Superior temporal gyrus (tissue), 1 donor: ENCODE data around the gene TMEM62.
A peak's percentile ranks its signal among the peaks of the same experiment; 100 is the strongest.
"Not testable (repeated sequence)": the region's sequence is repeated elsewhere in the genome, so short reads cannot be mapped to it uniquely, and the experiment has no call there.

Experiments used
- DNase-seq: peaks from one replicate; pipeline ENCODE4 v3.0.0-alpha.2; 2016; ENCODE audit errors: extremely low spot score

TMEM62 gene

DNA sequence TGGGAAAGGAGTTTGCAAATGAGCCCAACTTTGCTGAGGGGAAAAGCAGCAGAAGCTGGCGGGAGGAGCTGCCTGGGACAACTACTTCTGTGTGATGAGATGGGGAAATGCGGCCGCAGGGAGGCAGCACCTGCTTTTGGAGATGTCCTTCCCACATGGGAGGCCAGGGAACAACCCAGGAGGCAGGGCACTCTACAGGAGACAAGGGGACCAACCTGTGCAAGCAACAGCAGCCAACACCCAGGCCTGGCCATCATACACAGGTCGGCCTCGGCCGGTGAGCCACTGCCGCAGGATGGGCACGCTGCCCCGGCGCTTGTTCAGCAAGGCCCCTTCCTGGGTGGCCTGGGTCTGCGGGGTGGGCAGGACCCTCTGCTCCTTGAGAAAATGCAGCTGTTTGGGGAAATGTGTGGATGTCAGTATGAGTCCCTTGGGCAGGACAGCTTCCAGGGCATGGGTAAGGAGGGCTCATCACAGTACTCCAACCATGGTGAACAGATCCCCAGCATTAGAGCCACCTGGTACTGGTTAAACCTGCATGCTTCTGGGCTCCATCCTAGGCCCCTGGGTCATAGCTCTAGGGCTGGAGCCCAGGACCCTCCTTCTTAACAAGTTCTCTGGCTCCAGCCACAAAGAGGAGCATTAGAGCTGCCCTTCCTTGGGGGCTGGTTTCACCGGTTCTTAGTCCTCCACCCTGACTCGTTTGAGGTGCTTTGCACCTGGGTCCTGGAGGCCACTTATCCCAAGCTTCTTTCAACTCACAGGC, 75.9 kb downstream of the TMEM62 start:
- DNase-seq = no peak

DNA sequence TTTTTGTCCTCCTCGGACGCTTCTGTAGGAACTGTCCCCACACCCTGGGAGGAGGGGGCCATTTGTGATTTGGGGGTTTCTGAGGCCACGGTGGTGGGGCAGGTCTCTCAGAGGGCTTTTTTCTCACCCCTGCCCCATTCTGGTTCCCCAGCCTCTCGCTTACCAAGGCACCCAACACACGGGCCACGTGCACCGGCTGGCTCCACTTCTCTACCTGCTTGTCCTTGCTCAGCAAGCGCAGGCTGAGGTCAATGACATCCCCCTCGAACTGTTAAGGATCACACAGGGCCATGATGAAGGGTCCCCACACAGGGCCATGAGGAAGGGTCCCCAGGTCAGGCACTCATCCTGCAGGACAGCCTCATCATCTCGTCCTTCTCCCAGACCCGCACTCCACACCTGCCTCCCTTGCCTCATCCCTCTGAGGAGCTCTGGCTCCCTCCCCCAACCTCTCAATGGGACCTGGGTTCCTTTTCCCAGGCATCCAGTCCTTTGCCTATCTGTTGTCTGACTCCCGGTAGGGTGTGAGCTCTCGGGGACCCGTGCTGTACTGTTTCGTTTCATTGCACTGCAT, 76.9 kb downstream of the TMEM62 start:
- DNase-seq = no peak

DNA sequence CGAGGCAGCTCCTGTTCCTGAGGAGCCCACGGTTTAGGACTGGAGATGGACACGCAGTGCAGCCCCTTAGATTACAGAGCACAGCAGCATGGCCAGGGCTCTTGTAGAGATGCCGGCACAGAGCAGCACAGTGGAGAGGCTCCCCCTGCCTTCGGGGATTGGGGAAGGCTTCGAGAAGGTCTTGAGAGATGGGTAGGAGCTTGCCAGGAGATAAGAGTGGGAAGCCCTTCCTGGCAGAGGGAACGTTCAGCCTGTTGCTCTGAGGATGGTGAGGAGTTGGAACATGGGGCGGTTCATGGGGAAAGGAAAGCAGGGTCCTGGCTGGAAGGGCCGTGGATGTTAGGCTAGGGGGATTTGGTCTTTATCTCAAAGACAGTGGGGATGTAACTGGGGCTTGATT, 77.4 kb downstream of the TMEM62 start:
- DNase-seq = no peak

DNA sequence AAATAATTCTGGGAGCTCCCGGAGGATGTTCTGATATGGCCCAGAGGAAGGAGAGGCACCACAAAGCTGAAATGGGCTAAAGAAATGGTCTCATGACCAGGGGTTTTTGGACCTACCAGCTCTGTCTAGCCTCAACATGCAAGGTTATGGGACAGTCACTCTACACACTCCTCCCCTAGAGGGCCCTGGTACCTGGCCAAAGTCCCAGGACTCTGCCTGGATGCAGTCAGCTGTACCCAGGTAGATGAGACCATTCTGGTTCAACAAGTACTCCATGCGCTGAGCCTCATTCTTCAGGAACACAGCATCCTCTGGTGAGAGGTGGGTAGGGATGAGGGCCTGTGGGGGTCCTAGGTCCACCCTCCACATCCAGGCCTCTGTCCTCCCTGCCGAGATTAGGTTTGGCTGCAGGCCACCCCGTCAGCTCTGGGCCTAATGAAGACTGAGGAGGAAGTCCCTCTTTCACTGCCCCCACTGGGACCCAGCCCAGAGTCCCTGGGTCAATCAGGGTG, 77.9 kb downstream of the TMEM62 start:
- no peak for DNase-seq

DNA sequence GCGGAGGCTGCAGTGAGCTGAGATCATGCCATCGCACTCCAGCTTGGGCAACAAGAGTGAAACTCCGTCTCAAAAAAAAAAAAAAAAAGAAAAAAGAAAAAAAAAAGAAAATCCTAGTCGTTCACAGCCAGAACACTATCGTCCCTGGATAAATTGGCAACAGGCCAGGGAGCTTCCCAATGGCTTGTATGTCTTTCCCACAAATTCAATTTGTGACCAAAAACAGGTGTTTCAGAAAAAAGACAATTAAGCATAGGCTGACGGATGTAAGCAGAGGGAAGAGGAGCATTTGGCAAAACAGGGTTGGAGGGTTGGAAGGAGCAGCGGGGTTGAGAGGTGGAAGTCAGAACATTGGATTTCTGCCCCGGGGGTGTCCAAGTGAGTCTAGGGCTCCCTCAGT, 78.9 kb downstream of the TMEM62 start:
- DNase-seq = no peak

DNA sequence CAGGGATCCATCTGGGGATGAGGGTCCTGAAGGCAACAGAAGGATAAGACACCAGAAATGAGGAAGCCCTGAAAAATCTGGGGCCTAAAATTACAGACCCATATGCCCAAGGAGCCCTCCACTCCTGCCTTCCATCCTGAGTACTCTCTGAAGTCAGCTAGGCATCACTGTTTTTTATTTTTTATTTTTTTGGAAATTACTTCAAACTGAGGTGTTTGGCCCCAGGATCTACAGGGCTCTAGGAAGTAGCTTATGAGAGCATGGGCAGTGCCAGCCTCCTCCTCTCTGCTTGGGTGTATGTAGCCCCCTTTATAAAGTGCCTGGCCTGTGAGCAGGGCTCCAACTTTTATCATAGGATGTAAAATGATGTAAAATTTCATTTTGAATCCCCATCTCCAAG, 79.6 kb downstream of the TMEM62 start:
- DNase-seq = no peak

DNA sequence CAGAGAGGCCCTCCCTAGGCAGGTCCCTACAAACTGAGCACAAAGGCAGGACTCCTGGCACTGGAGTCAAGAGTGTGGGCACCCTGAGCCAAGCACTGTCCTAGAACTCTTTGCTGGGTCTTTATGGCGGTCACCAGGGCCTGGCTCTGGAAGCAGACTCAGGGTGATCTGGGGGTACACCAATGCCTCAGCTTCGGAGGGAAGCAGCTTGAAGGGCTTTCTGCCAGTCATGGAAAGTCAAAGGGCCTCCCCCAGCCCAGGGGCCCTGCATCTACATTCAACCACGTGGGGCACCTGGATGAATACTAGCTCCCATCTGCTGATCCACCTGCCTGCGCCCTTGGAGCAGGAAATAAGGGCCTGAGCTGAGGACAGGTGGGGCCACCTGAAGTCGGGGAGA, 80.1 kb downstream of the TMEM62 start:
- DNase-seq = no peak

DNA sequence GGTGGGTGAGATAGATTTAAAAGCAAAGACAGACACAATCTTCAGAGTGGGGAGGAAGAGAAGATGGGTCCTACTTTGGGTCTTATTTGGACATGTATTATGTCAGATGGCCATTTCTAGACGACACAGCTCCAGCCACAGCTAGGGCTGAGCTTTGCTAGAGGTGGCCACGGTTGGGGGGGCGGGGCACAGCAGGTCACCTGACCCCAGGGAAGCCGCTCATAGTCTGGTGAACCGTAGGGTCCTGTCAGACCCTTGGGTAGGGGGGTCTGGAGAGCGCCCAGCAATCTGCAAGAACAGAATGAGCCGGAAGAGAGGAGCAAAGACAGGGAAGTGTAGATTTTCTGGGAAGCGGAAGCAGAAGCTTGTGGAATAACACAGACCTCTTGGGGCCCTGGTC, 80.8 kb downstream of the TMEM62 start:
- no peak for DNase-seq

DNA sequence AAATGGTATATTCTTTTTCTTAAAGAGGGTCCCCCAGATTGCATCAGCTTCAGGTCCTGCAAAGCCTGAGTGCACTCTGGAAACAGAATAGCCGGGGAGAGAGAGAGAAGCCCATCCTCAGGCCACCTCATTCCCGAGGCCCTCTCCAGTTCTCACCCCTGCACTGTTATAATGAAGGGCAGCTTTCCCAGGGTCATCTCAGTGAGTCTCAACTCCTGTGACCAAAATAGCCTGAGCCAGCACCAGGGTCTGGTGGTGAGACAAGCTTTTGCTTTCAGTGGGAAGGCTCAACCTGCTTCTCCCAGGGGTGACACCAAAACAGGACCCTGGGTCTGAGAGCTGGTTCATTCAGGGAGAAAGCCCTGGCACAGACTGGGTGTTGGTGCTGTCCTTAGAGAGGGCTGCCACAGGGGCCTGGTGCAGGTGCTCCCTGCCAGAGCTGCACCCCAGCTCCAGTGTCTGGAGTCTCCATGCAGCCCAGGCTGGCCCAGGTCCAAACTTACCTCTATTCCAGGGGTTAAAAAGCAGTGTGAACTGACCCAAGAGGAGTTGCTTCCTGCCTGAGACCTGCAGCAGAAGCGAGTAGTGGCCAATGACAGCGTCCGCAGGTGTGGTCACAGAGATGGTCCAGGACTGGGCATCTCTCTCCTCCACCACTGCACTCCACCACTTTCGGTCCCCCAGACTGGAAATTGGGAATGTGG, 81.4 kb downstream of the TMEM62 start:
- no peak for DNase-seq

DNA sequence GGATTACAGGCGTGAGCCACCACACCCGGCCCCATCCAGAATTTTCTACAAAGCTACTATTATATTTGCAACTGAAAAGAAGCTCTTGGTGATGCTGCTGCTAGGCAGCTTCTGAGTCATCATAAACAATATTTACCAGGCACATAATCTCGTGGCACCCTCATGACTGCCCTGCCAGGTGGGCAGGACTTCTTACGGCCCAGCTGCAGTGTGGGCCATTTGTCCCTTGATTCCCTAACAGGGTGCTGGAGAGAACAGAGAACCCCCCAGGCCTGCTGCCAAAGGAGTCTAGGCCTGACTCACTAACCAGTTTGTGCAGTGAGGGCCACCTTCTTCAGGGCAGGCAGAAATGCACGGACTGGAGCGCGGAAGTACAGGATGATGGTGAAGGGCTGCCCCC, 82.6 kb downstream of the TMEM62 start:
- no peak for DNase-seq

DNA sequence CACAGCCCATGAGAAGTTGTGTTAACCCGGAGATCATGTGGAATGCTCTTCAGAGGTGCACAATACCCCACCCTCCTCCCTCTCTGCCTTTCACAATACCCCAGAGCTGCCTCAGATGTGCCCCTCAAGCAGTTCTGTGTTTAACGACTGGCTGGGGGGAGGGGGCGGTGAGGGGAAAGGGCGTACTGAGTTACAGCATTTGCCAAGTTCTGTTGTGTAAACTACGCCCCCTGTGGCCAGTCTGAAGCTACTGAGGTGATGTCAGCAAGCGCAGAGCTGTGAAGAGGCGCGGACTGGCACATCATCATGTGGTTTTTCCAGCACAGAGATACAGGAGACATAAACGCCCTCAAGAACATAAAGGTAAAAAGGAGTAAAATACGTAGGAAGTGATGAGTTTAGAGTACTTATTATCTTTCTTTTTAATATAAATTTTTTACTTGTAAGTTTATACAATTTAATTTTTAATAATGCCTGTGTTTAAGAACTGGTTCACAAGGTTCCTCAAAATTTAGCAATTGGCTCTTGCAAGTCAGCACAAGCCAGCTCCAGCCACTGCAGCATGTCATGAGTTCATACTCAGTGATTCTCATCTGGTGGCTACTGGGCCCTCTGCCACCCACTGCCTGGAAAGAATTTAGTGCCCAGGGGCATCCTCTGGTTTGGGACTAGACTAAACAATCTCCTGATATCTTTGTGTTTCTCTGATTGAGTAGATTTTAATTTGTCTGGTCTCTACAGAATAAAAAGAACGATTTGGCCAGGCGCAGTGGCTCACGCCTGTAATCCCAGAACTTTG, 85.7 kb downstream of the TMEM62 start:
- no peak for DNase-seq

DNA sequence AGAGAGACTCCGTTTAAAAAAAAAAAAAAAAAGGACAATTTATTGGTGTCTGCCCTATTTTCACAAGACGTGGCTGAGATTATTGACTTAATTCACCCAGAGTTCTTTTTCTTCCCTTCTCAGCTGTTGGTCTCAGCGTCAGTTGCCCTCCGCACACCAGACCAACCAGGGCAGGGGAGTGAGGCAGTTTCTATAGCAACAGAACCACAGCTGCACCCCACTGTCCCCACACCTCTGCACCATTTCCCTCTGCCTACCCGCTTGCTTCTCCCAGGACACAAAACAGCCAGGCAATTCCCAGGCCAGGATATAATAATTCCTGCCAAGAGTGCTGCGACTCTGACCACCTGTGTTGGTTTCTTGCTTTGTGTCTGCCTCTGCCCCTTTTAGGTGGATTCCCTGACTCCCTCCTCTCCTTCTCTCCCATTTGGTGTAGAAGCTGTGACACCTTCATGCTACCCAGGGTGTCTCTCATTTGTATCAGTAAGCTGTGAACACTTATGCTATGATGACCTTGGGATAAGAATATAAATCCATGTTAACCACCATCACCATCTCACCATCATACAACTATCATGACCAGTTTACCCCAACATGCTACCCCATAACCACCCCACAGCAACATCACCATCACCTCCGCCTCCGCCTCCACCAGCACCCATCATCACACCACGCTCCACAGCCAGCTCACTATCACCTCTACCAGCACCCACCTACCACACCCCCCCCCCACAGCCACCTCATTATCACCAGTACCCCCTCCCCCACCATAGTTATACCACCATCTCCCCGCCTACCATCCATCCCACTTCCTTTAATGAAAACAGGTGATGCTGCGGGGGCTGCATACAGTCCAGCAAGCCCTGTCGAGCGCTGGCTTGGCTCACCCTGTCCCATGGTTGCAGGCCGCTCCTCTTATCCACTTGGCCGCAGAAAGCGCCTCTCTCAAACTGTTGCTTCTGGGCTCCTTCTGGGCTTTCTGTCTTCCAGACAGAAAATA, 86.8 kb downstream of the TMEM62 start:
- DNase-seq = no peak

DNA sequence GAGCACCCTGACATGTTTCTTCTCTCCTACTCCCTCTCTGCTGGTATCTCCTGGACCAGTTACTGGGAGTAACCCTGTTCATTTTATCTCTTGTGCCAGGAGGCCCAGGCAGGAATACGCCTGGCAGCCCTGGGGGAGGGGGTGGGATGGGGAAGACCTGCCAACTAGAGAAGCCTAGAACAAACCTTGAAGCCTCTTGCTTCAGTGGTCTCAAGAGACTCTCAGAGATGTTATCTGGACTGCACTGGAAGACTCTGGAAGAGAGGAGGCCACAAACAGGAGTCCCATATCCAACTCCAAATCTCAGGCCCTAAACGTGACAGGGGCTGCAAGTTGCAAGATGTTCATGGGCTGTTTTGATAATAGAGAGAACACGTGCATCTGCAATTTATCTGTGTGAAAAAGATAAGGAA, 87.6 kb downstream of the TMEM62 start, which contains the start of gene EPB42:
EPB42 (minus strand) TSS at position 28 of the 413 bp plus-strand sequence. CDS start 193 bp downstream, outside the sequence.
- no peak for DNase-seq

DNA sequence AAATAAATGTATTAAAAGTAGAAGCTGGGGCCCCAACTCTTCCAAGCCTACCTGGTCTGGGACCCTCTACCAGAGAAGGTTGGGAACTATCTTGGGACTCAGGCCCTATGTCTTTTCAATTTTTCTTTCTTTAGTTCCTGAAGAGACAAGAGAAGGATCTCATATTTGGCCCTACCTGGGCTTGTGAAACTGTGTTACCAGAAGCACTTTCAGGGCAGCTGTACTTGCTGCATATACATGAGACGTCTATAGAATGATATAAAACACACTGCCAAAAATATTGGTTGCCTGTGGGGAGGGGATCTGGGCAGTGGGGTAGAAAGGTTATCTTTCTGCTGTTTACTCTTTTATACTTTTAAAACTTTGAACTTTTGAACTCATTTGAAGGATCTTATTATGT, 88.0 kb downstream of the TMEM62 start:
- no peak for DNase-seq

DNA sequence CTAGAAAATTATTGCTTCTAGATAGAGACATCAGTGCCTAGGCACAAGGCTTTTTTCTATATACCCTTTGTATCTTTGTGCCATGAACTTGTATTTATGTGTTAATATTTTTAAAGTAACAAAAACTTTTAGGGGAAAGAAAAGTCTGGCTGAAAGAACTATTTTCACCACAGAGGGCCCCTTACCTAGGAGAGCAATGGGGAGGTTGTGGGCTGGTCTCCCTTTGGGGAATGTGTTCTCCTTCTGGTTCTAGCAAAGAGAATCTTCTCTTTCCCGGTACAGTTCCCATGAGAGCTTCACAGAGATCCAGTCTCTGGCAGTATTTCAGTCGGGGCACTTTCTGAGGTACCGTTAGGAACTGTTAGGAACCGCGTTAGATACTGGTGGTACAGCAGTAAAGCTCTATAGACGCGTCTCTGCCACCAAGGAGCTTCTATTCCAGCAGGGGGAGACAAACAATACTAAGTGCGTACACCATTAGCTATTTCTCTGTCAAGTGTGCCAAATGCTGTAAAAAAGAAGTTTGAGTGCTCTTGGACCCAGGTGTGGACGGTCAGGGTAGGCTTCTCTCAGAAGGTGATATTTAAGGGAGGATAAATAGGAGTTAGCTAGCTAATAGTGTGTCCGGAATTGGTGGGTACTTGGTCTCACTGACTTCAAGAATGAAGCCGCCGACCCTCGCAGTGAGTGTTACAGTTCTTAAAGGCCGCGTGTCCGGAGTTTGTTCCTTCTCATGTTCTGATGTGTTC, 92.0 kb downstream of the TMEM62 start:
- peak; percentile 85 for DNase-seq

DNA sequence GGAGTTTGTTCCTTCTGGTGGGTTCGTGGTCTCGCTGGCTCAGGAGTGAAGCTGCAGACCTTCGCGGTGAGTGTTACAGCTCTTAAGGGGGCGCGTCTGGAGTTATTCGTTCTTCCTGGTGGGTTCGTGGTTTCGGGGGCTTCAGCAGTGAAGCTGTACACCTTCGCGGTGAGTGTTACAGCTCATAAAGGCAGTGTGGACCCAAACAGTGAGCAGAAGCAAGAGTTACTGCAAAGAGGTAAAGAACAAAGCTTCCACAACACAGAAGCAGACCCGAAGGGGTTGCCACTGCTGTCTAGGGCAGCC, 92.5 kb downstream of the TMEM62 start:
- not testable (repeated sequence) for DNase-seq

DNA sequence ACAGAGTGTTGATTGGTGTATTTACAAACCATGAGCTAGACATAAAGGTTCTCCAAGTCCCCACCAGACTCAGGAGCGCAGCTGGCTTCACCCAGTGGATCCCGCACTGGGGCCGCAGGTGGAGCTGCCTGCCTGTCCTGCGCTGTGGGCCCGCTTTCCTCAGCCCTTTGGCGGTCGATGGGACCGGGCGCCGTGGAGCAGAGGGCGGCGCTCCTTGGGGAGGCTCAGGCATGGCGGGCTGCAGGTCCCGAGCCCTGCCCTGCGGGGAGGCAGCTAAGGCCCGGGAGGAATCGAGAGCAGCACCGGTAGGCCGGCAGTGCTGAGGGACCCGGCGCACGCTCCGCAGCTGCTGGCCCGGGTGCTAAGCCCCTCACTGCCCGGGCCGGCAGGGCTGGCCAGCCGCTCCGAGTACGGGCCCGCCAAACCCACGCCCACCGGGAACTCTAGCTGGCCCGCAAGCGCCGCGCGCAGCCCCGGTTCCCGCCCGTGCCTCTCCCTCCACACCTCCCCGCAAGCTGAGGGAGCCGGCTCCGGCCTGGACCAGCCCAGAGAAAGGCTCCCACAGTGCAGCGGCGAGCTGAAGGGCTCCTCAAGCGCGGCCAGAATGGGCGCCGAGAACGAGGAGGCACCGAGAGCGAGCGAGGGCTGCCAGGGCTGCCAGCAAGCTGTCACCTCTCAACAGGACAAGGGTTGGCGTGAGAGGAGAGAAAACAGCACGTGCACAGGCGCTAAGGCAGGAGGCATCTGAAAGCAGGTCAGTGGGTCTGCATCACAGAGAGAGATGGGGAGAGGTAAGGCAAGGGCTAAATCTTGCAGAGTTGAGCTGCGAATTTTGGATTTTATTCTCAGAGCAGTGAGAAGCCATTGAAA, 93.3 kb downstream of the TMEM62 start:
- no peak for DNase-seq

DNA sequence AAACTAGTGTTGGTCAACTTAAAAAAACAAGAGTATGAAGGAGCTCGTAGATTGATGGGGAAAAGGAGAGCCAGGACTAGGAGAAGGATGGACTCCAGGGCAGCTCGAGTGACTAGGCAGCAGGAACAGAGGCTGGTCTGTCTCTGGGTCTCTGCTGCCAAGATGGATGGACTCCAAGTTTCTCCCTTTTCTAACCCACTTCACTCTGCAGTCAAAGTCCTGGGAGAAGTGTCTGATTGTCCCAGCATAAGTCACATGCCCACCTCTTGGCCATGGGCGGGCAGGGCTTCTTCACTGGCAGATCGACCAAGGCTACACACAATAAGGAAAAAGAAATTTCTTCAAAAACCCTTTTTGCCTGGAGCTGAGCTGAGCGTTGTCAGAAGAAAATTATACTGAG, 96.6 kb downstream of the TMEM62 start:
- DNase-seq = peak; percentile 50

DNA sequence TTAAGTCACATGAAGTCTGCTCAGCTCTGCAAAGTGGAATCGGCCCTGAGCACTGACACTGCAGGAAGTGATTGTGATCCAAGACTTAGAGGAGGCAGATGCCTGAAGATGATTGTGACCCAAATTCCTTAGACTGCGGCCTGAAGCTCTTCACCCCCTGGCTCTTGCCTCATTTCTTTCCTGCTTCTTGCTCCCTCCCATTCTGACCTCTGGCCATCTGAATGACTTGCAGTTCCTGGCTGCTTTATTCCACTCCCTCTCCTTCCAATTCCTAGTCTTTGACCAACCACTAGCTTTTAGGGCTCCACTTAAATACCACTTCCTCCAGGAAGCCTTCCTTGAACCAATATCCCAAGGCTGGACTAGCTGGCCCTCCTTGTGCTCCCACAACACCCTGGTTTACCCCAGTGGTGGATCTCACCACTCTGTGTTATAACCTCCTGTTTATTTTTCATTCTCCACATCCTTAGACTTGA, 97.3 kb downstream of the TMEM62 start:
- DNase-seq = no peak
